Endothelial cell of umbilical vein (primary cell): ENCODE measurements around the gene CTSF. TPM values are rescaled to one million over a fixed set of nuclear protein-coding genes. Genes with fewer than 3 reads are reported as not detected.
"Not testable (repeated sequence)": the region's sequence is repeated elsewhere in the genome, so short reads cannot be mapped to it uniquely, and the experiment has no call there.

ENCODE experiments used
- BruUV-seq: library from RNA; stranded (reverse); fragments of 400-500 nt; replicated peaks from 2 replicates; lab custom pipeline; 2021; lab: Mats Ljungman, UMichigan
- CTCF ChIA-PET: fragments of 300-600, 350-600 bp; sonication (Branson Sonifier 250); formaldehyde crosslinking; loops from one replicate; lab custom pipeline; 2021; ENCODE audit warnings: antibody characterized with exemption, inconsistent platforms; lab: Charles Lee
- POLR2A ChIA-PET: fragments of 300-600, 350-600 bp; sonication (Branson Sonifier 250); formaldehyde crosslinking; loops from one replicate; lab custom pipeline; 2021; ENCODE audit warnings: antibody characterized with exemption, inconsistent platforms; lab: Charles Lee
- DNase-seq: peaks from one replicate; pipeline ENCODE4 v3.0.0-alpha.2; 2011; ENCODE audit warnings: low read depth, low spot score
- FAIRE-seq: peaks from 2 replicates; lab custom pipeline; 2011; peaks lifted over from hg19 to GRCh38; lab: Jason Lieb, UNC
- H2AFZ ChIP-seq: 2 replicates; pipeline ENCODE4 v1.6.0; 2012; ENCODE audit warnings: low read depth, low read length, control low read depth, inconsistent platforms
- H3K27ac ChIP-seq: 2 replicates; pipeline ENCODE4 v1.5.1; 2011; ENCODE audit warnings: low read depth, mild to moderate bottlenecking, control low read depth, low read length, moderate library complexity; ENCODE audit not compliant: insufficient read depth
- H3K27me3 ChIP-seq, 2 experiments: 2 replicates each; pipeline versions ENCODE4 v1.6.0 to v1.6.1; 2011; ENCODE audit warnings: low read length in 2 of 2, mixed read lengths in 1 of 2; ENCODE audit not compliant: control insufficient read depth in 2 of 2, insufficient read depth in 2 of 2
- H3K36me3 ChIP-seq, 2 experiments: 2 replicates in 1 of 2; 3 replicates in 1 of 2; pipeline ENCODE4 v1.5.1; 2011; ENCODE audit warnings: low read length in 2 of 2, mild to moderate bottlenecking in 1 of 2, moderate library complexity in 1 of 2; ENCODE audit not compliant: control insufficient read depth in 2 of 2, insufficient read depth in 2 of 2; ENCODE audit errors: extremely low read depth in 1 of 2
- H3K4me1 ChIP-seq: 3 replicates; pipeline ENCODE4 v1.5.1; 2011; ENCODE audit warnings: mild to moderate bottlenecking, low read length; ENCODE audit not compliant: control insufficient read depth, insufficient read depth; ENCODE audit errors: extremely low read depth
- H3K4me2 ChIP-seq: 2 replicates; pipeline ENCODE4 v1.6.1; 2011; ENCODE audit warnings: low read length, control low read depth, mixed read lengths; ENCODE audit not compliant: insufficient read depth
- H3K4me3 ChIP-seq, 3 experiments: fragments of 200-600 bp in 1 of 3; sonication (generic), shearing (Covaris generic) in 1 of 3; replicated peaks in 1 of 3; 2 replicates each; pipeline ENCODE4 v1.5.1; 2011 to 2016; ENCODE audit warnings: control low read depth in 3 of 3, low read length in 3 of 3, mild to moderate bottlenecking in 2 of 3, inconsistent platforms in 1 of 3, low read depth in 1 of 3, moderate library complexity in 1 of 3; ENCODE audit not compliant: insufficient read depth in 1 of 3
- H3K79me2 ChIP-seq: 2 replicates; pipeline ENCODE4 v1.6.0; 2012; ENCODE audit warnings: low read length, inconsistent platforms; ENCODE audit not compliant: control insufficient read depth, insufficient read depth
- H3K9ac ChIP-seq: replicated peaks from 2 replicates; pipeline ENCODE3; 2011; ENCODE audit warnings: low read length, control low read depth; ENCODE audit not compliant: insufficient read depth; ENCODE audit errors: extremely low read depth
- H3K9me1 ChIP-seq: replicated peaks from 3 replicates; pipeline ENCODE4 v1.6.0; 2011; ENCODE audit warnings: mild to moderate bottlenecking, low read length; ENCODE audit not compliant: control insufficient read depth, insufficient read depth; ENCODE audit errors: extremely low read depth
- H3K9me3 ChIP-seq: replicated peaks from 2 replicates; pipeline ENCODE4 v1.5.1; 2012; ENCODE audit warnings: low read length, inconsistent platforms; ENCODE audit not compliant: control insufficient read depth, insufficient read depth
- H4K20me1 ChIP-seq: replicated peaks from 2 replicates; pipeline ENCODE3; 2011; ENCODE audit warnings: mild to moderate bottlenecking, low read length; ENCODE audit not compliant: control insufficient read depth, insufficient read depth; ENCODE audit errors: extremely low read depth
- MYC ChIP-seq: IDR thresholded peaks from one replicate; pipeline ENCODE4 v1.6.1; 2011; ENCODE audit warnings: mild to moderate bottlenecking, low read depth, low read length
- POLR2AphosphoS5 ChIP-seq: IDR thresholded peaks from 2 replicates; pipeline ENCODE4 v1.6.1; 2012; ENCODE audit warnings: low read depth, mild to moderate bottlenecking, control low read depth, low read length, moderate library complexity; ENCODE audit not compliant: insufficient read depth
- dilution Hi-C: fragments of 300-500 bp; cut with MboI; formaldehyde crosslinking; loops from one replicate; pipeline ENCODE4 v1.15.0; 2019; ENCODE audit warnings: low sequenced_read_pairs; ENCODE audit not compliant: extremely low pct_ligation_motif_present
- intact Hi-C: fragments of 100-400 bp; cut with micrococcal nuclease; formaldehyde crosslinking; loops from one replicate; pipeline ENCODE4 v1.10.0; 2022
- polyA plus RNA-seq, 4 experiments: library from polyadenylated mRNA; depleted of rRNA in 3 of 4; stranded (reverse) in 3 of 4; unstranded in 1 of 4; fragments of >200 nt; gene quantifications; 2 replicates each; pipeline versions ENCODE4 v1.2.1 to v1.2.3, GENCODE V29; 2011 to 2012; ENCODE audit warnings: missing spikeins in 1 of 4
- total RNA-seq: library from RNA; stranded (reverse); gene quantifications from 2 replicates; pipeline ENCODE4 v1.2.3, GENCODE V29; 2021
- TF ChIP-seq, protein P1 (sequence below): IDR thresholded peaks from 2 replicates; pipeline ENCODE4 v1.6.1; 2011; ENCODE audit not compliant: insufficient read depth, insufficient read length

The CTSF gene
- total and polyA plus RNA-seq, 2 donors (not counting 3 experiments of a cell fraction or from before 2014, with no cell fraction given) = 14.4 to 27.7 TPM

GRCh38 chr11:66607126-66607834, 38.9 kb upstream of the CTSF start:
- FAIRE-seq = no peak
- Histone ChIP-seq H3K36me3 (peaks cover 2 to 13% of the 10 kb centered on the region in 2 experiments), H3K27ac (no peak overlapping the region), H3K4me3 (no peak overlapping the region), H3K9me1 (no peaks in the 10 kb centered on the region), H3K4me2 (no peak overlapping the region), H3K27me3 (no peaks in the 10 kb centered on the region), H4K20me1 (no peaks in the 10 kb centered on the region), H3K4me1 (peaks cover 3% of the 10 kb centered on the region), H3K9me3 (no peaks in the 10 kb centered on the region), H3K79me2 (no peaks in the 10 kb centered on the region), H3K9ac (no peak overlapping the region), H2AFZ (no peak overlapping the region)
- TF ChIP-seq MYC (no peak), POLR2AphosphoS5 (no peak)
- TF ChIP-seq, protein P1, sequence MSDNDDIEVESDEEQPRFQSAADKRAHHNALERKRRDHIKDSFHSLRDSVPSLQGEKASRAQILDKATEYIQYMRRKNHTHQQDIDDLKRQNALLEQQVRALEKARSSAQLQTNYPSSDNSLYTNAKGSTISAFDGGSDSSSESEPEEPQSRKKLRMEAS = no peak
- CTCF ChIA-PET = no interaction called here
- intact Hi-C loops (no loop called here), dilution Hi-C loops (no loop called here)
- POLR2A ChIA-PET = interaction anchor here (0.6 to 0.7 kb wide), 2 partner anchors 10 to 141 kb away, joined by 3 to 4 read pairs; partner anchors contain the start of gene PELI3
- BruUV-seq = no TSS peak
- DNase-seq = no peak

GRCh38 chr11:66606608-66607007, 38.2 kb upstream of the CTSF start:
- H3K79me2 ChIP-seq, H3K9ac ChIP-seq, intact Hi-C loops, H2AFZ ChIP-seq, H3K27me3 ChIP-seq, H3K4me2 ChIP-seq, DNase-seq, BruUV-seq, H3K9me1 ChIP-seq, H4K20me1 ChIP-seq, H3K4me3 ChIP-seq, H3K4me1 ChIP-seq, FAIRE-seq, H3K27ac ChIP-seq, H3K9me3 ChIP-seq, dilution Hi-C loops: not testable (repeated sequence)
- ChIA-PET CTCF (interaction anchor here (1.3 kb wide), 1 partner anchor 14 kb away, joined by 3 read pairs; no protein-coding TSS in a partner anchor), POLR2A (interaction anchor here (1.5 kb wide), 1 partner anchor 10 kb away, joined by 5 read pairs; the partner anchor contains the start of gene RBM14)
- H3K36me3 ChIP-seq = peaks cover 2 to 13% of the 10 kb centered on the region in 2 experiments
